Sigmoid colon (tissue), 7 donors: ENCODE data around the gene RHOB. TPM values are rescaled to one million over a fixed set of nuclear protein-coding genes. Genes with fewer than 3 reads are reported as not detected.

ENCODE experiments used
- DNase-seq: peaks from one replicate; pipeline ENCODE4 v3.0.0-alpha.2; 2019
- H3K27ac ChIP-seq, 4 donors: fragments of 200-600 bp; sonication (generic); one replicate each; pipeline ENCODE4 v1.5.1; 2016 to 2019; ENCODE audit warnings: mild to moderate bottlenecking in 1 of 4
- H3K27me3 ChIP-seq, 3 donors: fragments of 200-600 bp; sonication (generic); one replicate each; pipeline ENCODE4 v1.5.1; 2019; ENCODE audit warnings: mild to moderate bottlenecking in 1 of 3
- H3K36me3 ChIP-seq, 4 donors: fragments of 200-600 bp; sonication (generic); one replicate each; pipeline ENCODE4 v1.5.1; 2016 to 2019
- H3K4me1 ChIP-seq, 4 donors: fragments of 200-600 bp; sonication (generic); one replicate each; pipeline ENCODE4 v1.5.1; 2017 to 2019
- H3K4me3 ChIP-seq, 4 donors: fragments of 200-600 bp; sonication (generic); one replicate each; pipeline ENCODE4 v1.5.1; 2017 to 2019; ENCODE audit warnings: mild to moderate bottlenecking in 2 of 4, moderate library complexity in 1 of 4
- H3K9me3 ChIP-seq, 4 donors: fragments of 200-600 bp in 3 of 4; sonication (generic) in 3 of 4; one replicate each; pipeline versions ENCODE4 v1.5.1 to v1.6.1; 2013 to 2019
- CTCF ChIP-seq, 4 experiments: fragments of 450-650 bp in 3 of 4; fragments of 200-600 bp in 1 of 4; IDR thresholded peaks; one replicate each; pipeline ENCODE4 v1.5.1; 2016 to 2019; ENCODE audit warnings: antibody characterized with exemption in 4 of 4, mild to moderate bottlenecking in 3 of 4, moderate library complexity in 2 of 4
- EP300 ChIP-seq, 4 donors: sonication (generic); formaldehyde crosslinking; IDR thresholded peaks; one replicate each; pipeline ENCODE4 v1.6.1; 2017; ENCODE audit warnings: antibody characterized with exemption in 4 of 4
- POLR2A ChIP-seq, 2 donors: fragments of 450-650 bp; IDR thresholded peaks; one replicate each; pipeline ENCODE4 v1.6.1; 2016; ENCODE audit warnings: antibody characterized with exemption in 2 of 2, mild to moderate bottlenecking in 2 of 2, moderate library complexity in 2 of 2
- POLR2AphosphoS5 ChIP-seq, 4 donors: sonication (generic); formaldehyde crosslinking; IDR thresholded peaks; one replicate each; pipeline ENCODE4 v1.6.1; 2017; ENCODE audit warnings: antibody characterized with exemption in 4 of 4
- WGBS, 2 donors: extraction: QIAGEN DNeasy Blood & Tissue Kit; methylation state at CpG; one replicate each; pipeline ENCODE4 v1.1.7; 2013; 5-methylcytosine and 5-hydroxymethylcytosine counted together
- intact Hi-C: fragments of 100-400 bp; cut with DNase I; formaldehyde crosslinking; loops from one replicate; pipeline ENCODE4 v1.15.1; 2023
- polyA plus RNA-seq, 3 donors: library from polyadenylated mRNA; stranded (reverse); fragments of 200-250 nt; gene quantifications; one replicate each; pipeline ENCODE4 v1.2.3, GENCODE V29; 2013
- total RNA-seq, 4 donors: library from RNA; depleted of rRNA; stranded (reverse); fragments of >200 nt; gene quantifications; one replicate each; pipeline ENCODE4 v1.1.0, GENCODE V29; 2016
- donor health status: healthy with polysubstance abuse.
- donor health status: Bipolar disorder and iron deficiency.
- donor health status: healthy.

The RHOB gene
- total and polyA plus RNA-seq, 7 donors, result 60.6 to 1,323 (median 753) TPM

DNA sequence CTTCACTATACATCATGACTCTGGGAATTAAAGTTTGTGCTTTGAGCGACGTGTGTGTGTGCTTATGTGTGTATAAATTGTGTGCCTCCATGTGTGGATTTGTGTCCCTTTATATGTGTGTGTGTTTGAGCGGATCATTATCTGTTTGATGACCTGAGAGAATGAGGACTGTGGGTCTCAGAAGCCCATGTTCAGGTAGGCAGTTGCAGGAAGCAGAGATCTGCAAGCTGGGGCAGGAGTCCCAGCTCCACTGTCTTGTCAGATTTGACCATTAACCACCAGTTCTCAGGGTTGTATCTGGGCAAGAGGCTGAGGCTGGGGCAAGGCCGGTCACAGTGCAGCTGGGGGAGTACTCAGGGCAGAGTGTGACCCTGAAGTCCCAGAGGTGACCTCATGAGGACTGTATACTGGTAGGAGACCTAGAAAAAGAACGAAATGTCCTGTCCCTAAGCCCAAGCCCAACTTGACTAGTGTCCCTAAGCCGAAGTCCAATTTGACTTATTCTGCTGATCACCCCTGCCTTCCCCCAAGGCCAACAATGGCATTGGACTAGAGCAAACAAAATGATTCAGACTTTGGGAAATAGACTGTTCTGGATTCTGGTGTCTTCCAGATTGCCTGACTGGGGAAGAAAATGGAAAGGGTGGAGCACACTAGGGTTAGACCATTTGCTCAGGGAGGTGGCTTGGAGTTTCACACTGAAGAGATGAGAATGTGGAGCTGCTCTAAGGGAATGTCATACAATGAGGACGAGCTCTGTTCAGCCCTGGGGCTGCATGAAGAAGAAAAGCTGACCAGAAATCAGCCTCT, 28.1 kb downstream of the RHOB start:
- Histone ChIP-seq H3K36me3 (no peaks in the 10 kb centered on the region), H3K4me3 (no peak overlapping the region), H3K27ac (no peak overlapping the region), H3K27me3 (no peaks in the 10 kb centered on the region), H3K4me1 (peaks cover 0 to 10% (median 4%) of the 10 kb centered on the region in 4 donors), H3K9me3 (no peaks in the 10 kb centered on the region)
- 85 to 94% methylated on average over 7 of the region's 7 CpGs for WGBS, 2 donors
- intact Hi-C loops, result no loop called here
- DNase-seq, result peak; percentile 53
- TF ChIP-seq POLR2AphosphoS5 (IDR thresholded peaks at IDR 0.05) (peak in 1 of 4 donors; percentile 8), POLR2A (IDR thresholded peaks at IDR 0.05) (no peak)

DNA sequence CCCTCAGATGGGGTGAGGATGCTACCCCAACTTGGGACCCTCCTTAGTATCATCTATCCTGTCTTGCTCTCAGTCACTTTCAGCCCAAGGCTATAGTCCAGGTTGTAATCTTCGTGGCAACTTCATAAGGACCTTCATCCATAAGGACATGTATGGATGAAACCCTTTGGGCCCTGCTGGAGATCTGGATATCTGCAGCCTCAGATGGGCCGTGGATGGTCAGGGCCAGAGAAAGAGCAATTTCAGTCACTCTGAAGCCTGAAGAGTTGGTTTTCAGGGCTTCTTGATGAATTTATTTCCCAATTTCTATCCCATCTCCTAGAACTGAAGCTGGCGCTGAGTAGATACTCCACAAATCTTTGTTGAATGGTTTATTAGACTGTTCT, 28.7 kb downstream of the RHOB start:
- no peak for TF ChIP-seq CTCF (IDR thresholded peaks at IDR 0.05)
- TF ChIP-seq POLR2AphosphoS5 (IDR thresholded peaks at IDR 0.05), result no peak
- TF ChIP-seq EP300 (IDR thresholded peaks at IDR 0.05), result no peak
- no peak for TF ChIP-seq POLR2A (IDR thresholded peaks at IDR 0.05)
- no peak overlapping the region for H3K4me3 ChIP-seq
- peaks cover 0 to 10% (median 4%) of the 10 kb centered on the region in 4 donors for H3K4me1 ChIP-seq
- no peak for DNase-seq
- no peaks in the 10 kb centered on the region for H3K36me3 ChIP-seq
- 92 to 95% methylated on average over 3 of the region's 3 CpGs for WGBS, 2 donors
- H3K27me3 ChIP-seq, result no peaks in the 10 kb centered on the region
- intact Hi-C loops, result no loop called here
- H3K9me3 ChIP-seq, result no peaks in the 10 kb centered on the region
- no peak overlapping the region for H3K27ac ChIP-seq

DNA sequence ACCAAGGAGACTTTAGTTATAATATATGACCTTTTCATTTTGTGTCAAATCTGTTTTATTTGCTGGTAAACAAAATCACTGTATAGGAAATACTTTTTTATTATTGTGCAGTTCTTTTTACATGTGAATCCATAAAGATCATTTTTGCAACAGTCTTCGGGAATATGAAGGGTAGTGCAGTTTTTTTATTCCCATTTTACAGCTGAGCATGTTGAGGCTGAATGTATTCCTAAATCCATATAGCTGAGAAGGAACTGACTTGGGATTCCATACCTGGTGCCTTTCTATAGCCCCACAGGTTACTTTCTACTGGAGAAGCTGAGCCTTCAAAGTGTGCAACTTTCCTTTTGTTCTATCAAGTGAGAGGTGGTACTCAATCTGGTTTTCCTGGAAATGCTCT, 29.6 kb downstream of the RHOB start:
- intact Hi-C loops, result no loop called here
- Histone ChIP-seq H3K27ac (peak overlapping the region in 1 of 4 donors; percentile 14), H3K36me3 (no peaks in the 10 kb centered on the region), H3K4me3 (no peak overlapping the region), H3K27me3 (no peaks in the 10 kb centered on the region), H3K9me3 (no peaks in the 10 kb centered on the region), H3K4me1 (peaks cover 0 to 12% (median 4%) of the 10 kb centered on the region in 4 donors)
- no peak for TF ChIP-seq POLR2A (IDR thresholded peaks at IDR 0.05)
- TF ChIP-seq POLR2AphosphoS5 (IDR thresholded peaks at IDR 0.05), result no peak
- TF ChIP-seq EP300 (IDR thresholded peaks at IDR 0.05), result no peak
- no peak for TF ChIP-seq CTCF (IDR thresholded peaks at IDR 0.05)
- no peak for DNase-seq
- 91 to 95% methylated on average over 1 of the region's 1 CpG for WGBS, 2 donors

GRCh38 chr2:20476950-20477349, 30.1 kb downstream of the RHOB start:
- DNase-seq, result peak; percentile 50
- Histone ChIP-seq H3K27me3 (no peaks in the 10 kb centered on the region), H3K9me3 (no peaks in the 10 kb centered on the region), H3K4me1 (peaks cover 0 to 13% (median 5%) of the 10 kb centered on the region in 4 donors), H3K27ac (peak overlapping the region in 1 of 4 donors; percentile 14), H3K4me3 (no peak overlapping the region), H3K36me3 (no peaks in the 10 kb centered on the region)
- intact Hi-C loops, result no loop called here
- TF ChIP-seq EP300 (IDR thresholded peaks at IDR 0.05) (no peak), CTCF (IDR thresholded peaks at IDR 0.05) (no peak), POLR2AphosphoS5 (IDR thresholded peaks at IDR 0.05) (no peak), POLR2A (IDR thresholded peaks at IDR 0.05) (no peak)
- 83 to 93% methylated on average over 7 of the region's 7 CpGs for WGBS, 2 donors

DNA sequence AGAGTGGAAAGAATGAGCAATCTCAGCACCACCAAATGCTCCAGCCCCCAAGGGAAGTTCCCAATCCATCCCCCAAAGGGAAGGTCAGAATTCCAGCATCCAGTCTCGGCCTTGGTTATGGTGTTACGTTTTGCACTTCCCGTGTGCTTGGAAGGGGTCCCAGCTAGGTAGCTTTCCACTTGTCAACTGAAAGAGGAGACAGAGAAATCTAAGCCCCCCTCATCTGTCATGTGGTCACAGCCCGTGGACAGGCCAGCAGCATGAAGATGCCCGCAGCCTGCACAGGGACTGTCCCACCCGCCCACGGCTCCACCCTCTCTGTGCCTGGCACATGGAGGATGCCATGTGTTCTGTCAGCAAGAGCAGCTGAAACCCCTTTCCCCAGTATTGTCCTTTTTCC, 32.1 kb downstream of the RHOB start:
- Histone ChIP-seq H3K36me3 (no peaks in the 10 kb centered on the region), H3K4me1 (peaks cover 0 to 27% (median 23%) of the 10 kb centered on the region in 4 donors), H3K27ac (no peak overlapping the region), H3K9me3 (no peaks in the 10 kb centered on the region), H3K27me3 (no peaks in the 10 kb centered on the region), H3K4me3 (no peak overlapping the region)
- no peak for TF ChIP-seq CTCF (IDR thresholded peaks at IDR 0.05)
- no peak for TF ChIP-seq EP300 (IDR thresholded peaks at IDR 0.05)
- no peak for TF ChIP-seq POLR2AphosphoS5 (IDR thresholded peaks at IDR 0.05)
- TF ChIP-seq POLR2A (IDR thresholded peaks at IDR 0.05), result no peak
- 95 to 96% methylated on average over 7 of the region's 7 CpGs for WGBS, 2 donors
- DNase-seq, result peak; percentile 42
- intact Hi-C loops, result no loop called here
